ENCODE measurements around the gene TANGO6. TPM values are rescaled to one million over a fixed set of nuclear protein-coding genes. Genes with fewer than 3 reads are reported as not detected.

TANGO6 gene
- total and polyA plus RNA-seq, 2 donors from 2014 or later, result 4.5 to 20.6 TPM

DNA sequence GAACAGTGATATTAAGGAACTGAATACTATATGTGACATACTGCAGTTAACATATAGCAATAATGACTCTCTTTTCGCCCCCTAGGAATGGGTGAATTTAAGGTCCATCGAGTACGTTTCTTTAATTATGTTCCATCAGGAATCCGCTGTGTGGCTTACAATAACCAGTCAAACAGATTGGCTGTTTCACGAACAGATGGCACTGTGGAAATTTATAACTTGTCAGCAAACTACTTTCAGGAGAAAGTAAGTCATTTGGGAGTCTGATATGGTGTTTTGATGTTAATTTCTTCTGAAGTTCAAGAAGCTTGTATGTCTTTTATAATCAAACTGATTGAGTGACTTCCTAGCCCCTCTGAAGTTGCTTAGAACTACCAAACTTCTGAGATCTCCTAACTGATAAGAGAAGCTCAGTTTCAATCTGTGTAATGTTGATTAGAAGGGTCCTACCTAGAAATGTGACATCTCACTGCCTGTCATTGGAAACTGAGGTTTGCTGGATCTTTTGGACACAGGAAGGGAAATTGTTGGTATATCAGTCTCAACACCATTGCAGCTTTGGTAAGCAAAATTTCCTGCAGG lies 290.1 kb downstream of the TANGO6 start:
- H3K4me1 ChIP-seq (ENCODE audit: control insufficient read depth in 2 of 3, insufficient read depth in 2 of 3, low read depth in 1 of 3, low read length in 3 of 3), result peaks cover 3 to 13% (median 10%) of the 10 kb centered on the region in 3 donors
- FAIRE-seq (no peak), DNase-seq (no peak)
- no peak overlapping the region for H3K27ac ChIP-seq (ENCODE audit: low read depth in 2 of 2, low read length in 2 of 2)
- intact Hi-C loops (cut with DNase I), result no loop called here
- H3K27me3 ChIP-seq (ENCODE audit: control insufficient read depth, insufficient read depth, low read length), result no peaks in the 10 kb centered on the region
- H3K36me3 ChIP-seq (ENCODE audit: control insufficient read depth in 2 of 3, insufficient read depth in 3 of 3, low read length in 3 of 3), result peaks cover 0 to 12% (median 4%) of the 10 kb centered on the region in 3 donors
- TF ChIP-seq, protein P1, sequence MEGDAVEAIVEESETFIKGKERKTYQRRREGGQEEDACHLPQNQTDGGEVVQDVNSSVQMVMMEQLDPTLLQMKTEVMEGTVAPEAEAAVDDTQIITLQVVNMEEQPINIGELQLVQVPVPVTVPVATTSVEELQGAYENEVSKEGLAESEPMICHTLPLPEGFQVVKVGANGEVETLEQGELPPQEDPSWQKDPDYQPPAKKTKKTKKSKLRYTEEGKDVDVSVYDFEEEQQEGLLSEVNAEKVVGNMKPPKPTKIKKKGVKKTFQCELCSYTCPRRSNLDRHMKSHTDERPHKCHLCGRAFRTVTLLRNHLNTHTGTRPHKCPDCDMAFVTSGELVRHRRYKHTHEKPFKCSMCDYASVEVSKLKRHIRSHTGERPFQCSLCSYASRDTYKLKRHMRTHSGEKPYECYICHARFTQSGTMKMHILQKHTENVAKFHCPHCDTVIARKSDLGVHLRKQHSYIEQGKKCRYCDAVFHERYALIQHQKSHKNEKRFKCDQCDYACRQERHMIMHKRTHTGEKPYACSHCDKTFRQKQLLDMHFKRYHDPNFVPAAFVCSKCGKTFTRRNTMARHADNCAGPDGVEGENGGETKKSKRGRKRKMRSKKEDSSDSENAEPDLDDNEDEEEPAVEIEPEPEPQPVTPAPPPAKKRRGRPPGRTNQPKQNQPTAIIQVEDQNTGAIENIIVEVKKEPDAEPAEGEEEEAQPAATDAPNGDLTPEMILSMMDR (IDR thresholded peaks at IDR 0.05; ENCODE audit: borderline replicate concordance, extremely low read depth, insufficient read depth), result no peak
- no peaks in the 10 kb centered on the region for H3K9me3 ChIP-seq (ENCODE audit: control insufficient read depth in 2 of 3, insufficient read depth in 1 of 3, low read length in 3 of 3)
- H3K4me3 ChIP-seq (ENCODE audit: low read length in 3 of 3), result peak overlapping the region; percentile 80 to 87 (median 82)
- H3K9ac ChIP-seq (ENCODE audit: low read length in 3 of 3), result peak overlapping the region in 2 of 3 donors; percentile 69 to 79

Other genes starting within 250 kb of the TANGO6 start
- gene CDH3, start 198.2 kb upstream of the TANGO6 start, total RNA-seq, result 61.3 TPM
- gene CDH3, start 198.2 kb upstream of the TANGO6 start, polyA plus RNA-seq (ENCODE audit: insufficient read depth, low read depth, low replicate concordance), result 9.8 TPM
- gene CDH1, start 106.2 kb upstream of the TANGO6 start, total RNA-seq, result 149 TPM
- 47.0 TPM for gene CDH1, start 106.2 kb upstream of the TANGO6 start, polyA plus RNA-seq (ENCODE audit: insufficient read depth, low read depth, low replicate concordance)